Mucosa of rectum (tissue), 2 donors: Measurements from ENCODE around the gene HIVEP2.

ENCODE experiments used
- H3K27ac ChIP-seq, 2 donors: one replicate each; pipeline ENCODE4 v1.7.0; 2013; ENCODE audit warnings: inconsistent platforms in 2 of 2, low read depth in 2 of 2, low read length in 2 of 2
- H3K27me3 ChIP-seq, 2 donors: one replicate each; pipeline ENCODE4 v1.7.0; 2013; ENCODE audit warnings: low read length in 2 of 2; ENCODE audit not compliant: control insufficient read depth in 2 of 2, insufficient read depth in 2 of 2
- H3K36me3 ChIP-seq, 2 donors: one replicate each; pipeline ENCODE4 v1.7.0; 2013; ENCODE audit warnings: low read length in 2 of 2; ENCODE audit not compliant: control insufficient read depth in 2 of 2, insufficient read depth in 2 of 2
- H3K4me1 ChIP-seq, 2 donors: one replicate each; pipeline ENCODE4 v1.7.0; 2013; ENCODE audit warnings: low read length in 2 of 2, mild to moderate bottlenecking in 1 of 2; ENCODE audit not compliant: control insufficient read depth in 2 of 2, insufficient read depth in 2 of 2
- H3K4me3 ChIP-seq, 2 donors: one replicate each; pipeline ENCODE4 v1.7.0; 2013; ENCODE audit warnings: low read length in 2 of 2
- H3K9ac ChIP-seq, 2 donors: one replicate each; pipeline ENCODE4 v1.7.0; 2013; ENCODE audit warnings: low read length in 2 of 2, low read depth in 1 of 2, mild to moderate bottlenecking in 1 of 2
- H3K9me3 ChIP-seq, 2 donors: one replicate each; pipeline ENCODE4 v1.7.0; 2013; ENCODE audit warnings: low read length in 2 of 2; ENCODE audit not compliant: control insufficient read depth in 2 of 2
- donor health status: healthy.
- donor health status: Normal muscosa, but diverticular disease.

The HIVEP2 gene

DNA sequence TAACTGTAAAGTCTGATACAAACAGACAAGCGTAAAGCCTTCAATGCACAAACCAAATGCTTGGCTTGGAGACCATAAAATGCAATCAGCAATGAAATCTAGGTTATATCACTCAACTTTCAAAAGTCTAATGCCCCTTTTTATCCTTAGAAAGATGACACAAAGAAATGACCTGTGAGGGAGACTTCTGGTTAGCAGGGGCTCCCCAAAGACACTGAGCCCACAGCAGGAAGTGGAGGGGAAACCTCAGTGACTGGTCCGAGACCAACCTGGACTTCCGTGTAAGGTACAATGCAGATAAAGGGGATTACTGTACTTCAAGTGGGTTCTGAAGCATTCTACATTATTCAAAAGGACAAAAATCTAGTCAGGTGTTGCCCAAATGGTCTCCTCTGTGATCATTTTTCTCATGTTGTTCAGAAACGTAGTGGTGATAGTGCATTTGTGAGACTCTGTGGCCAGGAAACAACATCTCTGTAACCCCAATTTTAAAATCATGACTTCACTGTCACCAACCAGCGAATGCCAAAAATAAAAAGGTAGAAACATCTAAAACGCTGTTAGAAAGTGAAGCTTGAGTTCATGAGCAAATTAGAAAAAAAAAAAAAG, 88.2 kb downstream of the HIVEP2 start:
- H3K27me3 ChIP-seq: no peaks in the 10 kb centered on the region
- peak overlapping the region in 1 of 2 donors; percentile 74 for H3K27ac ChIP-seq
- H3K4me3 ChIP-seq: peak overlapping the region in 1 of 2 donors; percentile 14
- peaks cover 8 to 11% of the 10 kb centered on the region in 2 donors for H3K4me1 ChIP-seq
- no peaks in the 10 kb centered on the region for H3K9me3 ChIP-seq
- H3K36me3 ChIP-seq: no peaks in the 10 kb centered on the region
- peak overlapping the region in 1 of 2 donors; percentile 38 for H3K9ac ChIP-seq

DNA sequence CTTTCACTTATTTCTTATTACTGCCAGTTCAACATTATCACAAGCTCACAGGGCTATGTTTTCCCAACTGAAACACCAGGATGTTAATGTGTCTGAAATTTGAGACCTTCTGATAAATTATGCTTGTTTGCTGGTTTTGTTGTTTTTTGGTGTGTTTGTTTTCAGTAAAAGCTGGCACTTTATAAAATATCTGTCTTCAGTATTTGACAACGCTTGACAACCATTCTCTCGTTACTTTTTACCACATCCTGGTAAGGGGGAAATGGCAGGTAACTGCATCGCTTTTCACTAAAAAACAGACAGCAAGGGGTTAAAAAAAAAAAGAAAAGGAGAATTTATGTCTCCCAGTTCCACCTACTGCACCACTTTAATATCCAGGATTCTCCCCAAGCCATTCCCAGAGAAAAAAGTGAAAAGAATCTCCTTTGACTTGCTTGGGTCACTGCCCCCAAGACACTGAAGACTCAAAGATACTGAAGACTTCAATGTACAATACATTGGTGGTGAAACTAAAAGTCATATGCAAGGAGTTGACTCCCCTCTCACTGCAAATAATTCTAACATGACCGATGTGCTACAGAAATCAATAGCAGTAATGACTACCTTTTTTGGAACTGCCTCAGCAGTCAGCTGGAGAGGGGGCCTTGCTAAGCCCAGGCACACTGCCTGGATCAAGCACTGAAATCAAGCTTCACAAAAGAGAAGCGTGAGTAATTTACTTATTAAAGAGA, 88.9 kb downstream of the HIVEP2 start:
- Histone ChIP-seq H3K27me3 (no peaks in the 10 kb centered on the region), H3K36me3 (no peaks in the 10 kb centered on the region), H3K9ac (no peak overlapping the region), H3K4me3 (peak overlapping the region in 1 of 2 donors; percentile 14), H3K9me3 (no peaks in the 10 kb centered on the region), H3K27ac (peak overlapping the region in 1 of 2 donors; percentile 74), H3K4me1 (peaks cover 8 to 11% of the 10 kb centered on the region in 2 donors)

DNA sequence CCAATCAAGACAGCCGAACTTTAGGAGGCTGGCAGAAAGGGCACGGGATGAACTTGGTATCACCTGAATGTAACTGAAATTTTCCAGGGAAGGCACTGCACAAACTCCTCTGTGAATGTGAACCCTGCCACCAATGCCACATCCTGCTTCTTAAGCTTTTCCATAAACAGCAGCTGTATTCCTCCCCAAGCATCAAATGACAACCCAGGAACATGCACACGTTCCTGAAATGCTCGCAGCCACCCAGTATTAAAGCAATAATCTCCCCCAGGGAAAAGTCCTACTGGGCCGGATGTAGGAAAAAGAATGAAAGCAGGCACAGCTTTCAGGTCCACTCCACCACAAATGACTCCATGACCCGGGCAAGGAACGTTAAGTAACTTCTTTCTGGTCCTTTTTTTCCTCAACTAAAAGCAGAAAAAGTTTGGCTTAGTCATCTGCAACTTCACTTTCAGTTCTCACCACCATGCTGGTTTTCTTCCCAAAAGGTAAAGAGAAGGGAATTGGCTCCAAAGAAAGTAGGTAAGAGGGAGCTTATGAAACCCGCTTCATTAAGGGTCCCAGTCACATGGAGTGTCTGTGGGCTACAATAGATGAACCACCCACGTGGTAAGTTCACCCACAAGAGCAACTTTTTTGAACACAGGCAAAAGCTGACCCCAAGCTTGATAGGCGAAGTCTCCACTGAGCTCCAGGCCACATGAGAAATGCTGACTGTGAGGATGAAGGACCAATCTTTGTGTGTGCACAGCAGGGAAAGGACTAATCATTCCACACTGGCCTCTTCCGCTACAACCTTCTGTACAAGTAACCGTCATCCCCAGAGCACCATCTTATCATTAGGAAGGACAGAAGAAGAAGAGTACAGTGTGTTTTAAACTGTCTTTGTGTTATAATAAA, 90.1 kb downstream of the HIVEP2 start:
- H3K4me1 ChIP-seq: peaks cover 8 to 11% of the 10 kb centered on the region in 2 donors
- H3K9me3 ChIP-seq: no peaks in the 10 kb centered on the region
- H3K27ac ChIP-seq: no peak overlapping the region
- H3K36me3 ChIP-seq: no peaks in the 10 kb centered on the region
- H3K9ac ChIP-seq: no peak overlapping the region
- H3K4me3 ChIP-seq: no peak overlapping the region
- H3K27me3 ChIP-seq: no peaks in the 10 kb centered on the region

DNA sequence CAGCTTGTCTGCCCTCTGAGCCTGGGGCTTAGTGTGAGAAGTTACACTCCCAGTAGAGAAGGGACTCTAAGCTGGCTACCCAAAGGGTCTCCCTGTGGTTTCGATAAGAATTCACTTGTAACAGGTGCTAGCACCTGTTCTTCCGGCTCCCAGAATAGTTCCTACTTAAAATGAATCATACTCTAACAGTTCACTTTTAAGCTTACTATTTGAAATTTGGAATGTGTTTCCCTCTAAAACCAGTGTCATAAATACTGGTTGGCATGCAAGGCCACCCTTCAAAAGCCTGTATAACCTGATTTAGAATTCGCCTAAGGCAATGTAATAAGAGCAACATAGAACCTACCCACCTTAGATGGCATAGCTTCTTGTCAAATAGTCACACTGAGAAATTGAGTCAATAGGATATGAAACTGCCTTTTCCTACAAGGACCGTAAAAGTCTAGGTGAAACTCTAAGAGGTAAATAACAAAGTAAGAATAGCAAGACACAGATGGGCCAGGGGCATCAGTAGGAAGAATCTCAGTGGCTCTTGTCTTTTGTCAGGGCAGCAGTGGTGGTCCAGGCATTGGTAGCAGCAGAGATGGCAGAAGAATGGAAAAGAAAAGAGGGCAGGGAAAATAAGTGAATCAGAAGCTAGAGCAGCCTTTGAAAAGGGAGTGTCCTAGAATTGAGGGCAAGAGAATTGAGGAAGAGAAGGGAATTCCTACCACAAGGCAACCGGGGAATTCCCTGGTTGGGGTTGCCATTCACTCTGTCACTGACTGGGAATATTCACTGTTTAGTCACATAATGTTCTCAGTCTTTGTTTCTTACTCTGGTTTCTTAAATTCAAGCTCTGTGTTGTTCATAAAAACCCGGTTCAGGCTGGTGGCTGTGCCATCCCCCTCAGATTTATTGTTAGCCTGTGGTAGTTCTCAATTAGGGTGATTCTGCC, 91.5 kb downstream of the HIVEP2 start:
- Histone ChIP-seq H3K27me3 (no peaks in the 10 kb centered on the region), H3K4me1 (peaks cover 11 to 19% of the 10 kb centered on the region in 2 donors), H3K27ac (no peak overlapping the region), H3K9me3 (no peaks in the 10 kb centered on the region), H3K36me3 (no peaks in the 10 kb centered on the region), H3K4me3 (no peak overlapping the region), H3K9ac (no peak overlapping the region)

DNA sequence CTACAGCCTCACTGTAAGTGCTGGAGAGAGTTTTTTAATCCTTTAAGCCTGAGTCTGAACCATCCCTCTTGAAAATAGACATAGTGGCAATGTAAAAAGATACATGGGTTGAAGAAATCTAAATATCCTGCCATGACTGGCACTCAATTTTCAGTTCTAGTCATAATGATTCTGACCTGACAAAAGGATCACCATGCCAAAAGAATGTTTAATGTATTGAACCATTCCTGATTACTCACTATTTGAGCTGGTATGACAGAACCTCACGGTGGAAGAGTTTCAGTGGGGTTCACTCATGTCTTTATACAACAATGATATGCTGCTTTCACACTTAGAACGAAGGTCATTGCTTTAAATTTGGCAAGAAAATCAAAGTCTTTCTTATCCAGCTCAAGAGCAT, 93.4 kb downstream of the HIVEP2 start:
- Histone ChIP-seq H3K36me3 (no peaks in the 10 kb centered on the region), H3K27ac (no peak overlapping the region), H3K27me3 (no peaks in the 10 kb centered on the region), H3K4me1 (peaks cover 16 to 26% of the 10 kb centered on the region in 2 donors), H3K4me3 (no peak overlapping the region), H3K9ac (no peak overlapping the region), H3K9me3 (no peaks in the 10 kb centered on the region)

DNA sequence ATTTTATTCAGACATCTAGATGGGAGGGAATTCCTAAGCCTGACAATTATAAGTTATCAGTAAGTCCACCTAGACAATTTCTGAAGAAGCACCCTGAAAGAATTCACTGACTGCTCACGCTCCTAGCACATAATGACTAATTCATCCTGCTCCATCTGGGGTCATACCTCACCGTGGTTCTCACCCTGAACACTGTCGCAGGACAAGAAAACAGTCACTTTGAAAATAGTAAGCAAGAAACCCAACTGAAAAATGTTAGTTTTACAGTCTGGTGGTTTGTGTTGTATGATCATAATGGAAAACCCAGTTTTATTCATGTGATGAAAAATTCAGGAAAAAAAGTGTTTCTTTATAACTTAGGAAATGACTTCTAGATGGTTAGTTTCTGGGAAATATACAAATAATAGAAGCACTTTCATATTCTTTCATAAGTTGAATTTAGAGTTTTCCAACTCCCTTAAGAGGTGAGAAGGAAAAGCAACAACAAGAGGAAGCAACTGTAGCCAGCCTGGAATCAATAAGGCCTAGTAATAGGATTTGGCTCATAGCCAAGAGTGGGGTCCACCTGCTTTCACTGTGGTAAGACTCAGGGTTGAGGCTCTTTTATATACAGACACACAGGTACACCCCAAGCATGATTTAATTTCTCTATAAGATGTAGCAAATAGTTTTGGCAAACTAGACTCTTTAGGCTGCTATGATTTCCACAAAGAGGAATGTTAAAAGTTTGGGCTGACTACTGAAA, 94.1 kb downstream of the HIVEP2 start:
- H3K27me3 ChIP-seq: no peaks in the 10 kb centered on the region
- H3K9me3 ChIP-seq: no peaks in the 10 kb centered on the region
- H3K36me3 ChIP-seq: no peaks in the 10 kb centered on the region
- no peak overlapping the region for H3K27ac ChIP-seq
- no peak overlapping the region for H3K4me3 ChIP-seq
- no peak overlapping the region for H3K9ac ChIP-seq
- peaks cover 23 to 32% of the 10 kb centered on the region in 2 donors for H3K4me1 ChIP-seq

DNA sequence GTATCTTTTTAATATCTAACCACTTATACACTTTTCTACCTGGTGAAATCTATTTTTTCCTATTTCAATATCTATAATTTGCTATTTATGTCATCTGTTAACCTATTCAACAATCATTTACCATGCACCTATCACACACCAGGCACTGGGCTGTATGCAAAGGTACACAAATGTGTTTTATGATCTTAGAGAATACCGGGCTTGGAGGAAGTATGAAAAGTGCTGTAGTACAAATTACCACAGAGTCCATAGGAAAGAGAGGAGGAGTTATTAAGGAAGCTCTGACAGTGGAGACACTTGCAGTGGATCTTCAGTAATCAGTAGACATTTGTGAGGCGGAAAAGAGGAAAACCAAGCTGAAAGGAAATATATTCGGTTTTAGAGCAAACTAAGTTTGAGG, 96.0 kb downstream of the HIVEP2 start:
- no peaks in the 10 kb centered on the region for H3K27me3 ChIP-seq
- no peaks in the 10 kb centered on the region for H3K9me3 ChIP-seq
- no peak overlapping the region for H3K4me3 ChIP-seq
- no peaks in the 10 kb centered on the region for H3K36me3 ChIP-seq
- H3K9ac ChIP-seq: no peak overlapping the region
- peaks cover 32 to 40% of the 10 kb centered on the region in 2 donors for H3K4me1 ChIP-seq
- H3K27ac ChIP-seq: peak overlapping the region in 1 of 2 donors; percentile 6

DNA sequence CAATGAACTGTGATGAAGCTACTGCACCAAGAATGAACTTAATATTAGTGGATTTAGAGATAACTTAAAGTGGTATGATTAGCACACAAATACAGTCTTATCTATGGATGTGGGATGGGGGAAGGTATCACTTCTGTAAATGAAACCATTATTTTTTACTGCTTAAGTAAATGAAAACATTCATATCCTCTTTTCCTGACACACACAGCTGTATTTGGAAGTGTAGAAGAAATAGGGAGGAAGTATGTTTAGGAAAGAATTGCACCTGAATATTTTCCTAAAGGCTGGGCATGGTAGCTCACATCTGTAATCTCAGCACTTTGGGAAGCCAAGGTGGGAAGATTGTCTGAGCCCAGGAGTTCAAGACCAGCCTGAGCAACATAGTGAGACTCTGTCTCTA, 96.8 kb downstream of the HIVEP2 start:
- no peak overlapping the region for H3K27ac ChIP-seq

DNA sequence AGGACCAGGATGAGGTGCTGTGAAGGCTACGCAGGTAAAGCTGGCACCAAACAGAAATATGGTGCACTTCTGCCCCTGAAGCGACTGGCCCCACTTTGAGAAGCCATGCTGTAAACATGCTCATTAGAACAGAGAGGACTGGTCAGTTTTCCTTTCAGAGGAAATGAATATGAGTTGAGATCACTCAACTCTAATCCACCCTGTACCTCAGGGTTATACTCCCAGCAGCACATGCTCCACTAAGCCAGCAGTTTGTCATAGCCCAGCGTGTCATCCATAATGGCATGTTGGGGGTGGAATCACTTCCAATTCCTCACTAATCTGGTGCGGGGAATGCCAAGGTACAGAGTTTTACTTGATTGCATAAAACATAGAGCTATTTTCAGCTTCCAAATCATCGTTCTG, 98.1 kb downstream of the HIVEP2 start:
- Histone ChIP-seq H3K27me3 (no peaks in the 10 kb centered on the region), H3K4me1 (peaks cover 27 to 34% of the 10 kb centered on the region in 2 donors), H3K27ac (peak overlapping the region; percentile 74 to 83), H3K36me3 (no peaks in the 10 kb centered on the region), H3K9me3 (no peaks in the 10 kb centered on the region), H3K9ac (no peak overlapping the region), H3K4me3 (no peak overlapping the region)

More for the DNA sequence above, 96.8 kb downstream of the HIVEP2 start:
- no peaks in the 10 kb centered on the region for H3K9me3 ChIP-seq
- H3K4me1 ChIP-seq: peaks cover 27 to 34% of the 10 kb centered on the region in 2 donors
- H3K36me3 ChIP-seq: no peaks in the 10 kb centered on the region
- H3K4me3 ChIP-seq: no peak overlapping the region
- no peak overlapping the region for H3K9ac ChIP-seq
- no peaks in the 10 kb centered on the region for H3K27me3 ChIP-seq
